KMS-11 (cell line): ENCODE results near the gene CXCL14.

ENCODE experiments used
- H2AFZ ChIP-seq: fragments of 200-600 bp; sonication (generic); 2 replicates; pipeline ENCODE4 v1.6.1; 2016; ENCODE audit warnings: antibody characterized with exemption, mixed run types, low read depth
- H3K27ac ChIP-seq: fragments of 200-600 bp; sonication (generic); 2 replicates; pipeline ENCODE4 v1.6.1; 2016; ENCODE audit warnings: mild to moderate bottlenecking, mixed run types
- H3K27me3 ChIP-seq: fragments of 200-600 bp; sonication (generic); 2 replicates; pipeline ENCODE4 v1.6.1; 2017; ENCODE audit warnings: mild to moderate bottlenecking, low read depth, mixed run types, moderate library complexity; ENCODE audit not compliant: insufficient read depth
- H3K36me3 ChIP-seq: fragments of 200-600 bp; sonication (generic); 2 replicates; pipeline ENCODE4 v1.6.1; 2017; ENCODE audit warnings: mild to moderate bottlenecking, mixed run types; ENCODE audit not compliant: insufficient read depth
- H3K4me1 ChIP-seq: fragments of 200-600 bp; sonication (generic); 2 replicates; pipeline ENCODE4 v1.6.1; 2016; ENCODE audit warnings: mild to moderate bottlenecking, low read depth, mixed run types; ENCODE audit not compliant: poor library complexity, severe bottlenecking
- H3K4me2 ChIP-seq: fragments of 200-600 bp; sonication (generic); 2 replicates; pipeline ENCODE4 v1.7.0; 2016; ENCODE audit warnings: mild to moderate bottlenecking, mixed run types
- H3K4me3 ChIP-seq: fragments of 200-600 bp; sonication (generic); IDR thresholded peaks from 2 replicates; pipeline ENCODE4 v1.6.1; 2017; ENCODE audit warnings: low read depth, low read length, mixed read lengths; ENCODE audit not compliant: insufficient read depth
- H3K79me2 ChIP-seq: fragments of 200-600 bp; sonication (generic); 2 replicates; pipeline ENCODE4 v1.6.1; 2016; ENCODE audit warnings: low read depth, mixed run types; ENCODE audit not compliant: insufficient read depth
- H3K9ac ChIP-seq: fragments of 200-600 bp; sonication (generic); 2 replicates; pipeline ENCODE4 v1.6.1; 2016; ENCODE audit warnings: mild to moderate bottlenecking, mixed run types
- H4K20me1 ChIP-seq: fragments of 200-600 bp; sonication (generic); 2 replicates; pipeline ENCODE4 v1.6.1; 2016; ENCODE audit warnings: mild to moderate bottlenecking, mixed run types; ENCODE audit not compliant: insufficient read depth
- CTCF ChIP-seq: fragments of 200-600 bp; sonication (generic); conservative IDR thresholded peaks from 2 replicates; pipeline ENCODE4 v1.6.1; 2017; ENCODE audit warnings: low read depth, mild to moderate bottlenecking, antibody characterized with exemption, low read length, moderate library complexity, mixed read lengths

CXCL14 gene

GRCh38 chr5:135568923-135569360, 9.8 kb downstream of the CXCL14 start:
- Histone ChIP-seq H3K27me3 (no peaks in the 10 kb centered on the region), H3K4me1 (peaks cover 3% of the 10 kb centered on the region), H4K20me1 (no peaks in the 10 kb centered on the region), H3K36me3 (no peaks in the 10 kb centered on the region), H3K4me3 (no peak overlapping the region), H3K79me2 (no peaks in the 10 kb centered on the region), H2AFZ (no peak overlapping the region), H3K9ac (no peak overlapping the region), H3K4me2 (no peak overlapping the region), H3K27ac (no peak overlapping the region)
- TF ChIP-seq CTCF = no peak

GRCh38 chr5:135568246-135568645, 10.5 kb downstream of the CXCL14 start:
- Histone ChIP-seq H3K4me3 (no peak overlapping the region), H3K4me2 (no peak overlapping the region), H3K4me1 (peaks cover 3% of the 10 kb centered on the region), H3K27me3 (no peaks in the 10 kb centered on the region), H3K79me2 (no peaks in the 10 kb centered on the region), H3K36me3 (no peaks in the 10 kb centered on the region), H4K20me1 (no peaks in the 10 kb centered on the region), H3K9ac (no peak overlapping the region), H3K27ac (no peak overlapping the region), H2AFZ (no peak overlapping the region)
- no peak for TF ChIP-seq CTCF

- Histone ChIP-seq H4K20me1 (no peaks in the 10 kb centered on the region), H3K4me3 (no peak overlapping the region), H2AFZ (no peak overlapping the region), H3K36me3 (no peaks in the 10 kb centered on the region), H3K4me1 (peaks cover 3% of the 10 kb centered on the region), H3K27me3 (no peaks in the 10 kb centered on the region), H3K79me2 (no peaks in the 10 kb centered on the region), H3K27ac (no peak overlapping the region), H3K9ac (no peak overlapping the region), H3K4me2 (no peak overlapping the region)
- no peak for TF ChIP-seq CTCF
Observed at GRCh38 chr5:135567661-135568060, 11.1 kb downstream of the CXCL14 start.

GRCh38 chr5:135566422-135567400, 12.1 kb downstream of the CXCL14 start:
- Histone ChIP-seq H3K4me1 (peaks cover 3% of the 10 kb centered on the region), H4K20me1 (no peaks in the 10 kb centered on the region), H3K4me2 (no peak overlapping the region; the same call in 1 of the 2 replicates), H3K9ac (no peak overlapping the region), H2AFZ (peak overlapping the region; percentile 82), H3K79me2 (no peaks in the 10 kb centered on the region), H3K36me3 (no peaks in the 10 kb centered on the region), H3K4me3 (no peak overlapping the region), H3K27me3 (no peaks in the 10 kb centered on the region), H3K27ac (no peak overlapping the region)
- TF ChIP-seq CTCF = peak; percentile 10; the same call in 1 of the 2 replicates
